Measurements from ENCODE around the gene IGSF3. TPM values are rescaled to one million over a fixed set of nuclear protein-coding genes. Genes with fewer than 3 reads are reported as not detected.
"Not testable (repeated sequence)": the region's sequence is repeated elsewhere in the genome, so short reads cannot be mapped to it uniquely, and the experiment has no call there.

IGSF3 gene
- total RNA-seq, 1 donor from 2014 or later, result 34.8 TPM

- DNase-seq (ENCODE audit: low read depth), result no peak
- Histone ChIP-seq H3K36me3 (ENCODE audit: control insufficient read depth, insufficient read depth, low read length) (no peaks in the 10 kb centered on the region), H3K27me3 (ENCODE audit: control insufficient read depth, insufficient read depth, low read length) (no peaks in the 10 kb centered on the region), H3K4me3 (ENCODE audit: low read depth, low read length) (no peak overlapping the region)
- no peak for TF ChIP-seq CTCF (IDR thresholded peaks at IDR 0.05; ENCODE audit: insufficient read depth, low read length, poor library complexity, severe bottlenecking)
These were observed 98.2 kb downstream of the IGSF3 start for GRCh38 chr1:116569381-116569670.

- DNase-seq (ENCODE audit: low read depth), result no peak
- Histone ChIP-seq H3K27me3 (ENCODE audit: control insufficient read depth, insufficient read depth, low read length) (no peaks in the 10 kb centered on the region), H3K36me3 (ENCODE audit: control insufficient read depth, insufficient read depth, low read length) (no peaks in the 10 kb centered on the region), H3K4me3 (ENCODE audit: low read depth, low read length) (no peak overlapping the region)
- no peak for TF ChIP-seq CTCF (IDR thresholded peaks at IDR 0.05; ENCODE audit: insufficient read depth, low read length, poor library complexity, severe bottlenecking)
These were observed 98.7 kb downstream of the IGSF3 start for GRCh38 chr1:116568662-116569380.

DNA sequence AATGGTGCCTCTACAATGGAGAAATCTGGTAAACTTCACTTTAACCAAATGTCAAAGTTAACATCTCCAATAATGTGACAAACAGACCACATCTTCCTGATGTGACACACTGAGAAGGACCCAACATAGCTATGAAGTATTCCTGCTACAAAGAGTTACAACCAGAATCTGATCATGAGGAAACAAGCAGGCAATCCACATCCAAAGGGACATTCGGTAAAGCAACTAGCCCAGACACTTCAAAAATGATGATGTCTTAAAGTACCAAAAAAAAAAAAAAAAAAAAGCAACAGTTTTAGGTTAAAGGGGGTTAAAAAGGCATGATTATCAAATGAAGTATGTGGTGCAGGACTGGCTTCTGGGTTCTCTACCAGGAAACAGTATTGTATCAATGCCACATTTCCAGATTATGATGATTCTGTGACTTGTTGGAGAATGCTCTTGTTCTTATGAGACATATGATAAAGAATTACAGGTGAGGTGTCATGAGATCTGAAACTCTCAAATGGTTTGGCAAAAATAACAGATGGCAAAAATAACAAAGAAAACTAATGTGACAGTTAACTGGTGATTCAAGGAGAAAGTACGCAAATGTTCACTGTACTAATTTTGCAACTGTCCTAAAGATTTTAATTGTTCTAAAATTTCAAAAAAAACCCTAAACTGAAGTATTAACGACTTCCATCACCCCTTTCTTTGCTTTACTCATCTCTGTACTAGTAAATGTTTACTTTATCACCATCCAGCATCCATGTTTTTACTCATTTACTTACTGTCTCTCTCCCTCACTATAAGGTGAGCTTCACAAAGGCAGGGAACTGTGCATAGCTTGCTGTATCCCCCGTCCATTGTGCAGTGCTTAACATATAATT, 99.5 kb downstream of the IGSF3 start:
- Histone ChIP-seq H3K27me3 (ENCODE audit: control insufficient read depth, insufficient read depth, low read length) (no peaks in the 10 kb centered on the region), H3K36me3 (ENCODE audit: control insufficient read depth, insufficient read depth, low read length) (no peaks in the 10 kb centered on the region), H3K4me3 (ENCODE audit: low read depth, low read length) (no peak overlapping the region)
- no peak for DNase-seq (ENCODE audit: low read depth)
- TF ChIP-seq CTCF (IDR thresholded peaks at IDR 0.05; ENCODE audit: insufficient read depth, low read length, poor library complexity, severe bottlenecking), result no peak

GRCh38 chr1:116565222-116565621, 102.3 kb downstream of the IGSF3 start:
- no peaks in the 10 kb centered on the region for H3K27me3 ChIP-seq (ENCODE audit: control insufficient read depth, insufficient read depth, low read length)
- H3K4me3 ChIP-seq (ENCODE audit: low read depth, low read length), result no peak overlapping the region
- H3K36me3 ChIP-seq (ENCODE audit: control insufficient read depth, insufficient read depth, low read length), result no peaks in the 10 kb centered on the region
- DNase-seq (ENCODE audit: low read depth), result no peak
- TF ChIP-seq CTCF (IDR thresholded peaks at IDR 0.05; ENCODE audit: insufficient read depth, low read length, poor library complexity, severe bottlenecking), result no peak

DNA sequence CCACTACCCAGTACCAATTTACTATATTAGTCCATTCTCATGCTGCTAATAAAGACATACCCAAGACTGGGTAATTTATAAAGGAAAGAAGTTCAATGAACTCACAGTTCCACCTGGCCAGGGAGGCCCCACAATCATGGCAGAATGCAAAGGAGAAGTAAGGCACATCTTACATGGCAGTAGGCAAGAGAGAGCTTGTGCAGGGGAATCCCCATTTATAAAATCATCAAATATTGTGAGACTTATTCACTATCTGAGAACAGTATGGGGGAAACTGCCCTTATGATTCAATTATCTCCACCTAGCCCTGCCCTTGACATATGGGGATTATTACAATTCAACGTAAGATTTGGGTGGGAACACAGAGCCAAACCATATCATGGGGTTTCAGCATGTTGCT, 103.1 kb downstream of the IGSF3 start:
- no peak for TF ChIP-seq CTCF (IDR thresholded peaks at IDR 0.05; ENCODE audit: insufficient read depth, low read length, poor library complexity, severe bottlenecking)
- H3K4me3 ChIP-seq (ENCODE audit: low read depth, low read length), result no peak overlapping the region
- H3K36me3 ChIP-seq (ENCODE audit: control insufficient read depth, insufficient read depth, low read length), result no peaks in the 10 kb centered on the region
- no peak for DNase-seq (ENCODE audit: low read depth)
- H3K27me3 ChIP-seq (ENCODE audit: control insufficient read depth, insufficient read depth, low read length), result no peaks in the 10 kb centered on the region

GRCh38 chr1:116562465-116562864, 105.1 kb downstream of the IGSF3 start:
- H3K4me3 ChIP-seq (ENCODE audit: low read depth, low read length); H3K27me3 ChIP-seq (ENCODE audit: control insufficient read depth, insufficient read depth, low read length); H3K36me3 ChIP-seq (ENCODE audit: control insufficient read depth, insufficient read depth, low read length); DNase-seq (ENCODE audit: low read depth): not testable (repeated sequence)

Measured in kidney epithelial cell (primary cell).